GM18502 (cell line): ENCODE measurements around the gene FAM217B.

Source experiments
- ATAC-seq: cut with Tn5 transposase; IDR thresholded peaks from one replicate; pipeline ENCODE4 v1.9.1; 2021; ENCODE audit warnings: mild to moderate bottlenecking; ENCODE audit not compliant: unreplicated experiment, poor library complexity

FAM217B gene, protein sequence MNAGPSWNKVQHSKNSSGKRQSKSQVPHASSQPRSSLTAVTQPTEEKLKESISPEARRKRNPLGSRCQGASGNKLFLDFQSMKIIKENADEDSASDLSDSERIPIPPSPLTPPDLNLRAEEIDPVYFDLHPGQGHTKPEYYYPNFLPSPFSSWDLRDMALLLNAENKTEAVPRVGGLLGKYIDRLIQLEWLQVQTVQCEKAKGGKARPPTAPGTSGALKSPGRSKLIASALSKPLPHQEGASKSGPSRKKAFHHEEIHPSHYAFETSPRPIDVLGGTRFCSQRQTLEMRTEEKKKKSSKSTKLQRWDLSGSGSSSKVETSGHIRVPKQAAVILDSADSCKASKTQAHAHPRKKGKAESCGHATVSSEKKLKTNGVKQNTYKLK

GRCh38 chr20:59940129-59940955 lies at the start of gene FAM217B, which contains the start of gene PPP1R3D:
TSS of gene FAM217B (plus strand) at chr20:59940389. CDS start at chr20:59943944, 3,555 bp downstream.
TSS of gene PPP1R3D (minus strand) at chr20:59940305. CDS start at chr20:59939931, 374 bp downstream.
- peak; percentile 92 for ATAC-seq

- no peak for ATAC-seq
These were observed 48.6 kb upstream of the FAM217B start for GRCh38 chr20:59891581-59891980.

- ATAC-seq = no peak
These were observed 44.3 kb upstream of the FAM217B start for GRCh38 chr20:59895908-59896307.

DNA sequence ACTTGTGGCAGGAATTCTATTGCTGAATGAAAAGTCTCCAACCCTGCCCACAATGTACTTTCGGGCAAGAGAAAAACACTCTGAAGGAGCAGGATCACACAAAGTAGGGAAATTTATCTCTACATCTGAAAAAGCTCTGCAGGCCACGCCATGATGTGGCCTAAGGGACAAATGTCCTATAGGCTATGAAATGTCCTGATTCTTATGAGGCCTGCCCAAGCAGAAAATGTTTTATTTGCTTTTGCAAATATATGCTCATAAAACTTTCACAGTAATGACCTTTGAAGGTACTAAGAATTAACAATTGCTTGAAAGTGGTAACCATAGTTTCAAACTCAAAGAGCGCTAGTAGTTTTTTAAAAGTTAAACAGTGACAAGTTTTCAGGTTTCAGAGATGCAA lies 37.7 kb upstream of the FAM217B start:
- no peak for ATAC-seq

DNA sequence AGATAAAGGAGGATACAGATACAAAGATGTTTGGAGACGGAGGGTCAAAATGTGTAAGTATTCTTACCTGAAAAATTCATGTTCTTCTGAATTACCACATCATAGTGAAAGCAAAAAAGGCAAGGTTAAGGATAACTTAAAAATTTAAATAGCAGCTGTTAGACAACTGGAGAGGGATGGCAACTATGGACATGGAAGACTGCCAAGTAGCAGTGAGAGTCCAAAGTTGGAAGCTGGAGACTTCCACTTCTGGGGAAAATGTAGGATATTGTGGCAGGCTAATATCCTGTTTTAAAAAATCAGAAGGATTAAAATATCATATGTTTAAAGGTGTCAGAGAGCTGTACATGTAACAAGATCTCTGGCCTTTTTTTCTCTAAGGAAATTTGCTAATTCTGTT lies 36.6 kb upstream of the FAM217B start:
- no peak for ATAC-seq

DNA sequence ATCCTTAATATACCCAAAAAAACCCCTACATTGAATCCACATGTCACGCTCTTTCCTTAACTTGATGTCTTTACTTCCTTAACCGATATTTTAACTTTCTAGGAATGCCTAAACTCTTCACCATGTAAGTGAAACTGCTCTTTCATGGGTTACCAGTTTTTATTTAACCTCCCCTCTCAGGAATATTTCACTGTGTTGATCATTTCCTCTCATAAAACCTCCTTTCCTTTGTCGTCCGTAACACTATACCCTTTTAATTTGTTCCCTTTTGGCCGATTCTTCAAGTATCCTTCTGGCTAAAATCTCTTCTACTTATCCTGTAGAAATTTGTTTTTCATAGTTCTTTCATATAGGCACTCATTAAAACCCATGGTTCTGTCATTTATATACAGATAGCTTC lies 31.3 kb upstream of the FAM217B start:
- no peak for ATAC-seq

DNA sequence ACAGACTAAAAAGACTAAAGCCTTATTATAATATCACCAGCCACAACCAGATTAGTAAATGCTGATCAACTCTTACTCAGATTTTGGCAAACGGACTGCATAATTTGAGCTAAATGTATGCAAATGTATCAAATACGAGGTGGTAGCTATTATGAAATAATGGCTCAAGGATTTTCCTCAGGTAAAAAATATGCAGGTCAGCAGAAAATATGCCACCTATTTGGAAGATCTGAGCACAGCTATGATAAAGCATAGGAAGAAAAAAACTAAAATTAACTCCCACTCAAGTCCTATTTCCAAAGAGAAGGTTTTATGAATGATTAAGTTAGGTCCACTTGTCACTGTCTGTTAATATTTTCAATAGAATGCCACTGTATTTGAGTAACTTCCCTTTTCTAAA lies 29.1 kb upstream of the FAM217B start:
- no peak for ATAC-seq

DNA sequence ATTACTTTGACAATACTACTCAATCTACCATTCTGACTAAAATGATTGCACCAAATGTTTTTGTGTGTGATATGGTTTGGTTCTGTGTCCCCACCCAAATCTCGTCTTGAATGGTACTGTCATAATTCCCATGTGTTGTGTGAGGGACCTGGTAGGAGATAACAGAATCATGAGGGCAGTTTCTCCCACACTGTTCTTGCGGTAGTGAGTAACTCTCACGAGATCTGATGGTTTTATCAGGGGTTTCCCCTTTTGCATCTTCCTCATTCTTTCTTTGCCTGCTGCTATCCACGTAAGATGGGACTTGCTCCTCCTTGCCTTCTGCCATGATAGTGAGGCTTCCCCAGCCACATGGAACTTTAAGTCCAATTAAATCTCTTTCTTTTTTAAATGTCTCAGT lies 27.6 kb upstream of the FAM217B start:
- no peak for ATAC-seq

- no peak for ATAC-seq
These were observed 19.2 kb upstream of the FAM217B start for GRCh38 chr20:59920944-59921343.

DNA sequence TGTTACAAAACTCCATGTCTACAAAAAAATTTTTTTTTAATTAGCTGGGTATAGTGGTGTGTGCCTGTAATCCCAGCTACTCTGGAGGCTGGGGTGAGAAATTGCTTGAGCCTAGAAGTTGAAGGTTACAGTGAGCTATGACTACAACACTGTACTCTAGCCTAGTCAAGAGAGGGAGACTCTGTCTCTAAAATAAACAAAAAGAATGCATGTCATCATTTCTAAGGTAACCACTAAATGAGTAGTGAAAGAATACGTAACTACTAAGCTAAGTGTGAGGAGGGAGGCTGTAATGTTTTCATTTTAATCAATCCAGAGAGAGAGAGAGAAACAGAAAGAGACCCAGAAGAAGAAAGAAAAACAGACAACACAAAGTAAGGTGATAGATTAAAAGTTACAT lies 16.7 kb upstream of the FAM217B start:
- no peak for ATAC-seq

DNA sequence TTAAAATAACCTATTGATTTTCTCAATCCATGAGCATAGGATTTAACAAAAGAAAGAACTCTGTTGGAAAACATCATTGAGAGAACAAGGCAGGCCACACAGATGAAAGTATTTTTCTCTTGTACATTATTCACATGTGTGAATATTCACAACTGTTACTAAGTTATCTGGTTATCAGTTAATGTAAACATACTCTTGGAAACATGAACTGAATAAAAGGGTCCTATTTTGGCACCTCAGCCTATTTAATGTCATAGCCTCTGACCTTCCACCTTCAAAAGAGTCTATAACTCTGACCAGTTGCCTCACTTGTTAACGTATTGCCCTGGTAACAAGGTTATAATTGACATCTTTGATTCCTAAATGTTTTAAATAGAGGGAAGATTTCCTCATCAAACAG lies 14.8 kb upstream of the FAM217B start:
- ATAC-seq = no peak

GRCh38 chr20:59925899-59926298 lies 14.3 kb upstream of the FAM217B start:
- no peak for ATAC-seq

DNA sequence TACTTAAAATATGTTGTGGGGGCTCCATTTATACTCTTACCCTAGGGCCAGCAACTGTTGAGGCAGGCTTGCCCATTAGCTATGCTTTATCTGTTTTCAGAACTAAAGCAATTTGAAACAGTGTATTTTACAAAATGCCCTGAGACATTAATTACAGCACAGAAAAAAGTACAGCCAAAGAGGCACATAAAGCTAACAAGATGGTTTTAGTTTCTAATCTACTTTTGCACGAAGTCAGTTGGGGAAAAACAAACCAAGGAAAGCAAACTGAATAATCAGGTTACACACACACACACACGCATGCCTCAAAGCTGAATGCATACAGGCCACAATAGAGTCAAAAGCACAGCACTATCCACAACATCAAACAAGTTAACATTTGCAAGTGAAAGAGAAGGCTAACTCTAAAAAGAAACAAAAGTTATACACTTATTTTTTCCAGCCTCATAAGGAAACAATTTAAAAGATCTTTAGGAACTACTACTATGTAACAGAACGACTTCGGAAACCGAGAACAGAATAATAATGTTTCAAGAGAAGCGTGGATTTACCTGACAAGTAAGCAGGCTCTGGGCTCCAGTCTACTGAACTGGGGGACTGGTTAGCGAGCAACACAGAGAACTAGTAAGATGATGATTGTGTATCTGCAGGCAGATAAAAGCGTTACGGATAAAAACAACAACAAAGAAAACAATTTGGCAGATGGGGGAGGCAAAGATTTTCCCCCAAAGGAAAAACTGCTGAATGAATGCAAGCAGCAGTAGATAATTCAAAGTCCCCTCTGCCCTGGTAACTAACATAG lies 8.5 kb upstream of the FAM217B start:
- no peak for ATAC-seq

DNA sequence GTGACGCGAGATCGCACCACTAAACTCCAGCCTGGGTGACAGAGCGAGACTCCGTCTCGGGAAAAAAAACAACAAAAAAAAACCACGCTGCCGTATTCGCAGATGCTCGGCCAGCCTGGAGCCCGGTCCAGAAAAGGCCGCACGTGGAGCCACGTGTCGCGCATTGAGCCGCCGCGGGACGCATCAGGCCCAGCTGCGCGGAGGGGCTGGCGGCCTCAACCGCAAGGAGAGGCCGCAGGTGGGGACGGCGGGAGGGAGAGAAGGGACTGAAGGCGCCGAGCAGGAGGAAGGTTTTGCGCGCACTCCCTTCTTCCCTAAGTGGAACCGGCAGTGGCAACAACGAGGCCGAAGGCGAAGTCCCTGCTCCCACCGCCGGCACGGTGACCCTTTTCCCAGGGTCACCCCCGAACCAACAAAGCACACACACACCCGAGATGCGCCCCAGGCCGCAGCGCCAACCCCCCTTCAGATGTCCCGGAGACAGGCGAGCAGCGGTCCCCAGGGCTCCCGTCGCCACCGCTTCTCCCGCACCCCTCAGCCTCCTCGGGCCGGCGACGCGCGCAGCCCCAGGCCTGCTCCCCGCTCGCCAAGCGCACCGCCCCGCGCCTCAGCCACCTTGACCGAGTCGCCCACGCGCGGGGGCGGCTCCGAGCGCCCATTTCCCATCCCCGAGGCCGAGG lies 7.4 kb upstream of the FAM217B start:
- no peak for ATAC-seq

GRCh38 chr20:59933296-59933848 lies 6.8 kb upstream of the FAM217B start, which contains the start of gene SYCP2:
TSS of gene SYCP2 (minus strand) at chr20:59933637. CDS start at chr20:59922413, 11,224 bp downstream.
- no peak for ATAC-seq

DNA sequence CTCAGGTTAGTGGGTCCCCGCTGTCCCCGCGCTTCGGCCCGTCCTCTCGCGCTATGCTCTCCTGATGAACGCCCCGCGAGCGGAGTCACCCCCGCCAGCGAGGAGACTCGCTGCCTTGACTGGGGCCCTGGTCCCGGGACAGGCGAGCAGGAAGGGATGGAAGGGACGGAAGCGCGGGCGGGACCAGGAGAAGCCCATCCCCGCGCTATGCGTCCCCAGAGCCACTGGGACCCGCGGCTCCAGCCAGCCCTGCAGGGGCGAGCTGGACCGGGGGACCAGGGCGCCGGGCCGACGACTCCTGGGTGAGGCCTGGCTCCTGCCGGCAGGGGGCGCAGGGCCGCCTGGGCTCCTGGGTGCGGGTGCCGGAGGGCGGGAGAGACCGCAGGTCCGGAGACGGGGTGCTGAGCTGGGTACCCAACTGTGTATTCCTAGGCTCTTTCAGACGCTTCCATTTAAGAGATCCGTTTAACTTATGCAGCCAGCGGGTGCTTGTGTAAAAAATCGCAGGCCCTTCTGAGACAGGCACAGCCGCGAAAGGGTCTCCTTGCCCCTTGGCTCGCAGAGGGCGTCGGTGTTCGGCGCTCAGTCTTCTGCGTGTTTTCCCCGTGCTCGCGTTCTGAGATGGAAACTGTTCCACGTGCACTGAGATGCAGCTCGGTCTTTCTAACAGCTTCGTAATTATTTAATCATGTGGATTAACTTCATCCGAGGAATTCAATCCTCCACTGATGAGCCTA lies 6.2 kb upstream of the FAM217B start:
- peak; percentile 94 for ATAC-seq

GRCh38 chr20:59935457-59936185 lies 4.6 kb upstream of the FAM217B start:
- ATAC-seq = no peak

DNA sequence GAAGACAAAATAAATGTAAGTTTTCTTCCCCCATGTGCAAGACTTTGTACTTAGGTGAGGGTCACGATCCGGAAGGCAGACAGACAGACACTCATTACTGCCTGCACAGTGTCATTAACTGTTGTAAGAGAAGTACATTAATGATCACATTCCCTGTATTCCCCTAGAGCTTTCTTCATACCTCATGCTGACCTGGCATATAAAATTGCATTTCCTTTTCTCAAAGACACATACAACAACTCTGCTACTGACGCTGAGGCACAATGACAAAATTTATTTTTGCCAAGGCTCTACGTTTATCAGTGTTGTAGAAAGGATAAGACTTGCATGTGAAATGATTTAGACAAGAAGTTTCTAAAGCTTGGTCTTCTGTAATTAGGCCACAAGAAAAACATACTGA lies 3.8 kb upstream of the FAM217B start:
- ATAC-seq = no peak
